GM19463 (cell line): ENCODE results near the gene GOLT1A.

ENCODE experiments used
- ATAC-seq: cut with Tn5 transposase; IDR thresholded peaks from one replicate; pipeline ENCODE4 v1.9.1; 2021; ENCODE audit warnings: mild to moderate bottlenecking, moderate library complexity; ENCODE audit not compliant: unreplicated experiment

The GOLT1A gene

DNA sequence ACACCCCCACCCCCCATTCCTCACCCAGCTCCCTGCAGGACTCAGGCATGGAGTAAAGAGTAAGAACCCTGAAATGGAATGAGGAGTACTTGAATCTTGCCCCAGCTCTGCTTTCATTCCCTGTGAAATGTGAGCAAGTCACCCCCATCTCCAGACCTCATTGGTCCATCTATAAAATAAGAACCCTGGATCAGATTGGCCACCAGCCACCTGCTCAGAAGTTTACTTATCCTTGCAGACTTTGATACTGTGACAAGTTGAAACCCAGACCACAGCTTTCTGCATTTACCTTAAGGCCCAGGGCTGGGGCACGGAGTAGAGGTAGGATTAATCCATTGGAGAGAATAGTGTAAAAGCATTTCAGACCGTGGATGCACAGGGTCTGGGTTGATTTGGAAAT, 19.7 kb downstream of the GOLT1A start:
- ATAC-seq: no peak

DNA sequence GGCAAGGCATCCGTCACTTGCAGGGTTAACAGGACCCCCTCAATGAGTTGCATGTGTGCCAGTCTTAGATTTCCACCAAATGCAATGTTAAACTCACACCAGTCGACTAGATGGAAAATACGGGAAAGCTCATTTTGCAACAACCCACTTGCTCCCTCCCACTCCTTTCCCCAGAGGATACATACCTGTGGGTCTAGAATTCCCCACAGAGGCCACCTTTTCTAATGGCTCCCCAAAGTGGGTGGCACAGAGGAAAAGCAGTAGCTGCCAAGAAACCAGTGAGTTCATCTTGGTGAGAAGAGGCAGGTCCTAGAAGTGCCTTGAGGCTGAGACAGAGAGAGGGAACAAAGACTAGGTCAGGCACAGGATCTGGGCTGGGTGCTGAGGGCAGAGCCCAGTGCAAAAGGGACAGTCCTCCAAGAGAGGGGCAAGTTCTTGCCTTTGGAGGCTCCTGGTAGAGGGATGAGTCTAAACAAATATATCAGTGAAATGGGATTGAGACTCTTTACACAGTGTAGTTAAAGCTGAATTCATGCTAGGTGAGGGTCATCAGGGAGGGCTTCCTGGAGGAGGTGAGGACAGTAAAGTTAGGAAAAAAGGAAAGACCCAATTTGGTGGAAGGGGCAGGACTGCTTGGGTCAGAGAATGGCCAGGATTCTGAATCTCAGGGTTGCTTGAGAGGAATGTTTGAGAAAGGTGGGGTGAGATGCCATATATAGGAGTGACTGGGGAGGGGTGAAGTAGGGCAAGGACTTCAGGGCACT, 21.0 kb downstream of the GOLT1A start:
- no peak for ATAC-seq

DNA sequence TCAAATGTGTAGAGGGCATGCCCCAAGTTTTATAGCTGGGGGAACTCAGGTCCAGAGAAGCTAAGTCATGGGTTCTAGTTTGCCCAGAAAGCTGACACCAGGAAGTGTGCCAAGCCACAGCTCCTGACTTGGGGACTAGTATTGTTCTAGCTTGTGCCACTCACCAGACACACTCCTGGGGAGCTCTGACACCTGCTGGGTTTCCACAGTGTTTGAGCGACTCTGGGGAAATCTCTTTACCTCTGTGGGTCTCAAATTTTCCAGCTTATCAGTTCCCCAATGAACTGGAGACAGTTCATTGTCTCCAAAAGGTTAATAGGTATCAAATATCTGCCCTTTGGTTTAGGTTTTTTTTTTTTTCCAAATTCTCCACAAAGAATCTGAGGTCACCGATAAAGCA, 21.7 kb downstream of the GOLT1A start:
- ATAC-seq: no peak

DNA sequence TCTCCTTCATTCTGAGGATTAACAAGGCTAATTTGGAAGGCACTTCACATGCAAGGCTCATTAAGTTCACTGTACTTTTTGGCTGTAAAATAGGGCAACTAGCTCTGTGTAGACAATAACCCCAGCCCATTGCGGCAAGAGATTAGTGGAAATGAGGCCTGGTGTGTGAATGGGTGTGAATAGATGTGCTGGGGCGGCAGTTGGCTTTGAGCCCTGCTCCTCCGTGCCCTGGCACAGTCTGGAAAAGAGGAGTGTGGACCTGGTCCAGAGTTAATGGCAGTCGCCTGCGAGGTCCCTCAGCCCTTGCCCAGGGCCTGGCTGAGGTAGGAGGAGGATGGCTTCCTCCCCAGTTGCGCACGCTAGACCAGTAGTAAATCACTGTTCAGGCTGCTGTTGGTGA, 22.3 kb downstream of the GOLT1A start:
- no peak for ATAC-seq

DNA sequence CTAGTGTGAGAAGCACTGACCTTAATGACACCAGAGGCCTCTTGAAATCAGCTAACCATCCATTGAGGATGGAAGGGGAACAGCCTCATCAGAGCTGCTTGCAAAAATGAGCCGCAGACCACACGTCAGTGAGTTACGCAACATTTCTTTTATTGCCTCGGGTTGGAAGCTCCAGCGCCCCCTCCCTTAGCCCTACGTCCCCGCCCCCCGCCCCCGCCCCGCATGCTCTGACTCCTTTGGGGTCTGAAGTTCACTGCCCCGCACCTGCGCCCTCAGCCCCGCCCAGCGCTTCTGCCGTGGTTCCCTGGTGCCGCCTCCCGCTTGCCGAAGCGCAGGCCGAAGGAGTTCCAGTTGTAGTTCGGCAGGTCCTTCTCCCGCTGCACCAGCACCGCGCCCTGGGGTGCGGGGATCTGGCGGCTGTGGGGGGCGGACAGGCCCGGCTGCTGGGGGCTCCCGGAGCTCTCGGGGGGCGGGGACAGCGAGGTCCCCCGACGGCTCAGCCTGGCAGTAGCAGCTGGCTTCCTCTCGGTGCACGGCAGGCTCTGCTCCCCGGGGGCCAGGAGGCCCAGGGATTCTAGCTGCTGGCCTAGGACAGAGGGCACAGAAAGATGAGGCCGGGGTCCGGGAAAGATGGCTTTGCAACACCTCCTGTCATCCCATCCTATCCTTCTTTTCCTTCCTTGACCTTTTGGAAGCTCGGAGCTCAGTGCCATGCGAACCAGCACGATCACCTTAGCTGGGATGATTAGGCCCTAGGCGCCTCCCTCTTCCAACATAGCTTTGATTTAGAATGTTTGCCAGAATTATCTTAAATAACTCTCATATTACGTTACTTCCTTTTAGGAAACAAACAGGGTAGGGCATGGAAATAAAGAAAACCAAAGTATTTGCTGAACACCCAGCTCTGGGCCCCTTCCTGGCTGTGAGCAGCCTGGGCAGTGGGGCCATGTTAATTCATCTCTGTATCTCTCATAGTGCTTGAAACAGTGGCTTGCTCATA, 23.3 kb downstream of the GOLT1A start:
- no peak for ATAC-seq

DNA sequence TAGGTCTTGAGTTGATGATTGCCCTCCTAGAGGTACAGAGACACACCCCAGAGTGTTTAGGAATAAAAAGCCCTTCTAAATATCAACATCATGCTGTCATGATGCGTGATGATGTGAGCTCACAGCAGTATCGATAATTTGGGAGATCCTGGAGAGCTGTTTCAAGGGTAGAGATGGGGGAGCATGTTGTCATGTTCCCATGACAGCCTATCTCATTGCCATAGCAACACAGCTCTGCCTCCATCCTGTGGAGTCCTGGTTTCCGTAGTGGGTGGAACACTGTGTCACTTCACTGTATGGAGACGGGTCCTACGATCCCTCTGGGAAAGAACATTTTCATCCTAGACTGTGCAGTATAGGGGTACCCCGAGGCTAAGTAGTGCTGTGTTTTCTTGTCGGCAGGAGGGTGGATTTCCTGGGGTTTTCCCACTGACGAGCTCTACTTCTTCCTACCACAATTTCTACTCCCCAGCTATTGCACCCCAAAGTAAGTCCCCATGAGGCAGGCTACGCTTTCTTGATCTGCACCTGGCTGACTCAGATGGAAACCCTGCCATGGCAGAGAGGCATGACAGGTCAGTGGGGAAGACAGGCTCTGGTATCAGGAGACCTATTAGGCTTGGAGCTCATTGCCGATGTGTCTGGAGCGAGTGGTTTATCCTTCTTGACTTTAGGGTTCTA, 24.7 kb downstream of the GOLT1A start:
- peak; percentile 47 for ATAC-seq

DNA sequence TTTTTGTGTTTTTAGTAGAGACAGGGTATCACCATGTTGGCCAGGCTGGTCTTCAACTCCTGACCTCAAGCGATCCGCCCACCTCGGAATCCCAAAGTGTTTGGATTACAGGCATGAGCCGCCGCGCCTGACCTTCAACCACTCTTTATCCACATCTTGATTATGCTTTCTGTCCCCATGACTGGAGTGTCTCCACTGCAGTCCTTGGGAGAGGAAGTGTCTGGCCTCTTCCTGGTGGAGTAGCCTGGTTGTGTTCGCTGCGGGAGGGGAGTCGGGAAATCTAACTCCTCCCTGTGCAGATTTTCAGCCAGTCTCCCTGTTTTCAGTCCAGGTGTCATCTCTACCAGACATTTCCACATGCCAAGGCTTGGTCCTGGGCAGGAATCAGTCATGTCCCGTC, 27.2 kb downstream of the GOLT1A start:
- ATAC-seq: no peak

DNA sequence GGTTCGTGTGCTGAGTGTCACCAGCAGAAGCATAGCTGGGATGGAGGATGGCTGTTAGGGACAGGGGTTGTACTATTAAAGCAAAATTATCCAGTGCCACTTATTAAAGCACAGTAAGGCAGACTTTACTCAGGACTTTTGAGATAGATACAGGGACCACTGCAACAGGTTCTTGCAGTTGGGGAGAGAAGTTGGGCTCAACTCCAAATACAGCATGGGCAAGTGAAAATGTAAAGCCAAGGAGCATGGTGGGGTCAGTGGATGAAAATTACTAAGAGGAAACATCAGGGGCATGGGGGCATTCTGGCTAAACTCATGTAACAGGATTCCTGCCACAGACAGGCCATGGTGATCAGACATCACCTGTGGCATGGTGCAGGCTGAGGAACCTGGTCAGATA, 32.7 kb downstream of the GOLT1A start:
- no peak for ATAC-seq

DNA sequence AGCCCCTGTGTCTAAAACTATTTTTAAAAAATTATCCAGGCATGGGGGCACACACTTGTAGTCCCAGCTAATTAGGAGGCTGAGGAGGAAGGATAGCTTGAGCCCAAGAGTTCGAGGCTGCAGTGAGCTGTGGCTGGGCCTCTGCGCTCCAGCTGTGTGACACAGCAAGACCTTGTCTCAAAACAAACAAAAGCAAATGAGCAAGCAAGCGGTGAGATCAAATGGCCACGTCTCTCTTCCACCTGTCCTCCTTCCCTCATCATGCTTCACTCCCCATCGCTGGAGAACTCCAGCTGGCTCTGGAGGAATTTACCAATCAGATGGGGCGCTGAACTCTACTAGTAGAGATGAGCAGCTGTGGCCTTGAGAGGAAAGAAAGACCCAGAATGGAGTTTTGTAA, 33.7 kb downstream of the GOLT1A start:
- no peak for ATAC-seq

DNA sequence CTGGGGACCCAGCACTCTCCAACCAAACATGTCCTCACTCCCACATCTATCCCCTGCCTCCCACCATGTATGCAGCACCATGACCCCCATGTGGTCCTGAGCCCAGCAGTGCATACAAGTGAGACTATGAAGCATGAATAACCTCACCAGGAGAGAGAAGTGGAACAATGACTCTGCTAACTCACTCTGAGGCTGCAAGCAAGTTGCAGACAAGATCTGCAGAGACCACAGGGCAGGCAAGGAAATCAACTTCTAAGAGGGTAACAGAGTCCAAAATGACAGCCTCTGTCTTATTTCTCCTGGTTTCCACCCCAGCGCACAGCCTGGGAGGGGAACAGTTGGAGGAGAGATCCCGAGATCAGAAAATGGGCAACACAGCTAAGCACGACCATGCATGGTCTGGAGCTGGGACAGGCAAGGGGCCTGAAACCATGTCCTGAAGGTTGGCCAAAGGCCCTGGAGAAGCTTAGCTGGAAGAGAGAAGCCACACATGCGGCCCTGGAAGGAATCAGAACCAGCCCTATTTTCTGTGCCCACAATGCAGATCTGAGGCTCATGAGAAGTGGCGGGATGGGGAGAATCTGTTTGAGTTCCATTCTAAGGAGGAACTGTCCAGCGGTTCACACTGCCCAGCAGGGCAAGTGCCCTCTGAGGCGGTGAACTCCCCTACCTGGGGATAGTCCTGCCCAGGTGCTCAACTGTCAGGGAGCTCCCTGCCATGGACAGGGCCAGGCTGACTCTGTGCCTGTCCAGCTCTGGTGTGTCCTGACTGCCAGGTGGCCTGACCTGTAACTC, 35.1 kb downstream of the GOLT1A start:
- ATAC-seq: no peak

DNA sequence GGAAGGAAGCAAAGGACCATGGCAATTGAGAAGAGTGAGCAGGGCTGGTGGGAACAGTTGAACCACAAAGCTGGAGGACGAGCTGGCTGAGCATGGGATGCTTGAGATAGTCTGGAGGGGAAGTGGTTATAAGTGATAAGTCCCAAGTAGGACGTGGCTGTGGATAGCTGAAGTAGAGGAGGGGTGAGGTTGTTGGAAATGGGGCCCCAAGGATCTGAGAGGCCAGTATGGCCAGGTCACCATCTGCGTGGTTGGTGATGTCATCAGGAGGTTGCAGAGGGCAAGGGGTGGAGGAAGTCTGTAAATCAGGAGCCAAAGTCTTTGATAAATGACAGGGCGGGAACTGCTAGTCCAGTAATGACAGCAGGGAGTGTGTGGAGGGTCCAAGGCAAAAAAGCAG, 36.7 kb downstream of the GOLT1A start:
- no peak for ATAC-seq

DNA sequence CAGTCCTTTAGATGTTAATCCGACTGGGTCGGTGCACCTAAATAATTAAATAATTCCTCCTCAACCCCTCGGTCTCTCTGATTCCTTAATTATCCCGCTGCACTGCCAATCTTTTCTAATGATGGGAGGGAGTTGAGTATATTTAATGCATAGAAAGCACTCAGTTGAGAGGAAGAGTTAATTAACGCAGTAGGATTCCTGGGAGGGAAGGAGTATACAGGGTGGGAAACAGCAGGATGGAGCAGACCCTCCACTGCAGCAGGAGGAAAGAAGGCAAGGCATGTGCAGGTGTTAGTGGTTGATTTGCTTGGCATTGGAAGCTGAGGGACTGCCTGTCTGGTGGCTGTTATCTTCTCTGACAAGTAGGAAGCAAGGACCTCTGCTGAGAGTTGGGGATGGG, 37.7 kb downstream of the GOLT1A start:
- no peak for ATAC-seq

DNA sequence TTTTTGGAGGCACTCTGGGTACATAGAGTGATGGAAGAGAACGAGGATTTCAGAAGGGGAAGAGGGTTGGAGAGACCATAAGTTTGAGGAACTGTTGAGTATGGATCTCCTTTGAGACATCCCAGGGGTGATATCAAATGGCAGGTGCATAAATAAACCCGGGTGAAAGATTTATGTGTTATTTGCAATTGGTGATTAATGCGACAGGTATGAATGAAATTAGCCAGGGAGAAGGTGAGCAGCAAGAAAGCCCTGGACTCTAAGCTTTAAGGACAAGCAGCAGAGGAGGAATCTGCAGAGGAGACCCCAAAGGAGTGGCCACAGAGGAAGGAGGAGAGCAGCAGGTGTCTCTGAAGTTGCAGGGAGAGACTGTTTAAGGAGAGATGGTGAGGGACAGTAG, 38.8 kb downstream of the GOLT1A start:
- no peak for ATAC-seq

DNA sequence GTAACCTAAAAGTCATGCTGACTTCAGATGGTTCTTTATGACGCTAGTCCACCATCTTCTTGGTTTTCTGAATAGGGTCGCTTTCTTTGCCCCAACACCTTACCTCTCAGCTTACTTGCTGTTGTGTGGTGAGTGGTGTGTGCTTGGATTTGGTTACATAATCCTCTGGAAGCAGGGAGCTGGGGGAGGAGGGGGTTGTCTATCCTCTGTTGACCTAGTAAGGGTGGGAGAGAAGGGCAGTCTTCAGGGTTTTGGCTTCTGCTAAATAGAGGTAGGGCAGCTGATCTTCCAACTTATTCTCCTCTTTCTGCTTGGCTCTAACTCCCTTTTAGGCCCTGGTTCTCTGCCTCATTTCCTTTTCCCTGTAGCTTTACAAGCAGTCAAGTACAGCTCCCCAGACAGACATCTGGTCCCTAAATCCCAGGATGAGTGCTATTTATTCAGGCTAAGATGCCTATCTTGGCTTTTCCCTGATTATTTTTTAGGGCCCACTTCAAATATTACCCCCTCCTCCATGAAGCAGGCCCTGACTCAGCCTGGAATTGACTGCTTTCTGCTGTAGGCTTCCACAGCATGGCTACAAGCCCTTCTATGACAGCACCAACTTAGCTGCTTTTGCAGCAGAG, 41.3 kb downstream of the GOLT1A start:
- ATAC-seq: no peak

DNA sequence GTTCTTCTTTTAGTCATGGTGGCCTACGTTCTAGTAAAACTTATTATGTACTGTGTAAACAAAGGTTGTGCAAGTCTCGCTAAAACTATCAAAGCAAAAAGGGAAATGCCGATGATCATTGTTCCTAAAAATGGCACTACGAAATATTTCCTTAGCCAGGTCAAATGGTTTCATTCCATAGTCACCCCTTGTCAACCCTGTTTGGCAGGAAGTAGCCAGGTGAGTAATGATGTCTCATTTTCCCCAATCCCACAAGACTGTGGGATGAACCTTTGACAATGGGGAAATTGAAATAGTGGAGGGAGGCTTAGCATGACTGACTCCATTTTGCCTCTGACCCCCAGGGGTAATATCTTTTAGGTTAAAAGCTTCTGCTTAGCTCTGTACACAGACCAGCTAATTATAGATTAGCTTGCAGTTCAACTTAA, 42.0 kb downstream of the GOLT1A start:
- no peak for ATAC-seq

DNA sequence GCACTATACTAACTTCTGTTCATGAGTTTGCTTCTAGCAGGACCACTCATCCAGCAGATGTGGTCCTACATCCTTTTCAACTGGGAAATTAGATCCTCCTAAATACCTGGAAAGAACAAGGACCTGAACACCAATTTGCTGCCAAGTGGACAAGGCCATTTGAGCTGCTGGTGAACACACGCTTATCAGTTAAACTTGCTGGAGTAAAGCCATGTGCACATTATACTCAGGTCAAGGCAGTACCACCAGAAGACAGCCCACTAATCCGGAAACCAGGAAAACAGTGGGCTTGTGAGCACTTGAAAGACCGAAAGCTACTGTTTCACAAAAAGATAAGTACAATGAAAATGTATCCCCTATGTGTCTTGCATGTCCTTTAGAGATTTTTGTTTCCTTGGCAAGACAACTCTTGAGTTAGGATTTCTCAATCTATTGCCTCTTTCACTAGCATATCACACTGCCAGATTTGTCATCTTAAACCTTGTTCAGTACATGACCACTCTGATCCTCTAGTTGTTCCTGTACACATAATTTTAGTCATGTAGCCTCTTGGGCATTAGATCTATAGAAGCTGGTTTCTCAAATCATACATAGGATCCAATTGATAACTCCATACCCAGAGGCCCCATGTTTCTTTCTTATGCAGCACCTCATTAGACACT, 43.2 kb downstream of the GOLT1A start:
- ATAC-seq: no peak

DNA sequence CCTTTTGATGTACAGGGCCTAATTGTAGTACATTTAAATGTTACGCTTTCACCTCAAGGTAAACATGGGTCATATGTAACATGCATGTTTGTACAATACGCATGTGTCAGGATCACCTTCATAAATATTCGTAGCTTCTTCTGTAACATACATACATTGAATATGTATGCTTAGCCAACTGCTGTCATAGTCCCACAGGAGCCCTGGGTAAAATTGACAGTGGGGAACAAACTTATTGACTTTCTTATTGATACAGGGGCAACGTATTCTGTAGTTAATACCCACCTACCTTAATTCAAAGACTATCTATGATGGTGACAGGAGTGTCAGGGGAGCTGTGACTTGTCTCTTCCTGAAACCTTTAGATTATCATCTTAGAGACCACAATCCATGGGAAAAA, 43.9 kb downstream of the GOLT1A start:
- ATAC-seq: no peak

DNA sequence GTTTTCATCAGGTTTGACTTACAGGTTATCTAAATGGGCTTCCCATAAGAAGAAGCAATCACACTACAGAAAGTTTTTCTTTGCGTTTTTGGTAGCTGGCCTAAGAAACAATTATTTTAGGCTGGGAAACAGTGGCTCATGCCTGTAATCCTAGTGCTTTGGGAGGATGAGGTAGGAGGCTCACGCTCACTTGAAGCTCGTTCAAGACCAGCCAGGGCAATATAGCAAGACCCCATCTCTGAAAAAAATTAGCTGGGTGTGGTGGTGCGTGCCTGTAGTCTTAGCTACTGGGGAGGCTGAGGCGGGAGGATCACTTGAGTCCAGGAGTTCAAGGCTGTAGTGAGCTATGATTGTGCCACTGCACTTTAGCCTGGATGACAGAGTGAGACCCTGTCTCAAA, 46.1 kb downstream of the GOLT1A start:
- no peak for ATAC-seq

DNA sequence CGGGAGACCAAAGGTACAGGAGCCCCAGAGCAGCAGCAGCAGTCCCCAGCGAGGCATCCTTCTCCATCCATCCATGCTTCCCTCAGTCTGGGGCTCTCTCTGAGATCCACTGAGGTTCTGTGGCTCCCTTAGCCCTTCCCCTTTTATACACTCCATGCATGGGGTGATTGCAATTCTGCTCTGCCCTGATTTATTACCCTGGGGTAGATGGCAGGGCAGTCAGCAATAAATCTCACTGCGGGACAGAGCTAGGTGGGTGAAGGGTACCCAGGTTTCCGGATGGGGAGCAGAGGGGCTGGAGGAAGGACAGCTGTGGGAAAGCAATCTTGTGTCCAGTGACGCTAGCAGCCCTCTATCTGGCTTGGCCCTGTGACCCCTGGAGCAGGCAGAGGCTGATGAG, 47.6 kb downstream of the GOLT1A start, which contains the start of gene REN:
TSS of gene REN (minus strand) at position 119 of the 400 bp plus-strand sequence. CDS start at position 75, 44 bp downstream.
- ATAC-seq: no peak
